GM12873 (cell line): ENCODE results near the gene SLC66A3.

Experiments used
- CTCF ChIP-seq: IDR thresholded peaks from 2 replicates; pipeline ENCODE4 v1.5.1; 2012; ENCODE audit warnings: low read depth, mild to moderate bottlenecking, moderate library complexity, low read length, control low read depth; ENCODE audit not compliant: insufficient read depth; ENCODE audit errors: missing control alignments

The SLC66A3 gene

GRCh38 chr2:11146076-11146475 is 9.2 kb upstream of the SLC66A3 start:
- TF ChIP-seq CTCF = no peak

- no peak for TF ChIP-seq CTCF
Observed at GRCh38 chr2:11147263-11147662, 8.0 kb upstream of the SLC66A3 start.

- TF ChIP-seq CTCF = no peak
Observed at GRCh38 chr2:11152591-11152990, 2.7 kb upstream of the SLC66A3 start.

DNA sequence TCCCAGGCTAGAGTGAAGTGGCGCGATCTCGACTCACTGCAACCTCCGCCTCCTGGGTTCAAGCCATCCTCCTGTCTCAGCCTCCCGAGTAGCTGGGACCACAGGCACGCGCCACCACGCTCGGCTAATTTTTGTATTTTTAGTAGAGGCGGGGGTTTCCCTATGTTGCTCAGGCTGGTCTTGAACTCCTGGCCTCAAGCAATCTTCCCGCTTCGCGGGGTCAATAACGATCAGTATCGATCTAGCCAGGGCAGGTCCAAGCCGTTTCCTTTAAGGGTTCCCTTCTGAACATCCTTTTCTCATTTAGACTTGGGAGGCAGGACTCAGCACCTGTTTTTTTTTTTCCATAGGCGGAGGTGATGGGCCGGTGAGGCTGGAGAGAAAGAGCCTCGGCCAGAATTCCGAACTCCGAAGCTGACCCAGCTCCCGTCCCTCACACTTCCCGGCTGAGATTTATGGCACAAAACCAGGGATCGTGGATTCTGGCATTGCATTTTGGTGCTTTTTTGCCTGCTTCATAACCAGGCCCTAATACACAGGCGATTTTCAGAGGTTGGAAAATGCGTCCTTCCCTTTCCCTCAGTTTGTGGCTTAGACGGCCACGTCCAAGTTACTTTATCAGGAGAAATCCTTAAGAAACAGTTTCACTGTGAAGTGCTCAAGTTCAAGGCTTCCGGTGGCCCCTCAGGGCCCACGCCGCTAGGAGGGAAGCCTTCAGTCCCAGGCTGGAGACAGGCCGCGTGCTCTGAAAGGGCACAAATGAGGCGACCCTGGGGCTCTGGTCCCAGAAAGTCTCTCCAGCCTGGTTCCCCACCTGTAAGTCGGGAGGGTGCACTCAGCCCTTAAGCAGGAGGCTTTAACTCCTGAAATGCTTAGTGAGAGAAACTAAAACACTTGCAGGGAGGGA is 998 bp upstream of the SLC66A3 start:
- TF ChIP-seq CTCF = no peak

DNA sequence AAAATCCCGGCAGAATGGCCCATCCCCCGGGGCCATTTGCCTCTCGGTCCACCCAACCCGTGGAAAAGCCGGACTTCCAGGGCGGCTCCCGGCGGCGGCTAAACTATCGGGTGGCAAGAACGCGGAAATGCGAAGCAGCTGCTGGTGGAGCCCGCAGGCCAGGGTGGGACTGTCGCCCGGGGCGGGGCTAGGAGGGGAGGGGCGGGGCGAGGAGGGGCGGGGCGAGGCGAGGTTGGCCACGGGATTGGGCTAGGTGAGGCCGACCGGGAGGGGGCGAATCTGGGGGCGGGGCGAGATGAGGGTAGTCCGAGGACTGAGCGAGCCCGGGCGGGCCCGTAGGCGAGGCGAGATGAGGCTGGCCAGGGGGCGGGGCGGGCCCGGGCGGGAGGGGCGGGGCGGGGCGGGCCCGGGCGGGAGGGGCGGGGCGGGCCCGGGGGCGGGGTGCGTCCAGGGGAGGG is 315 bp upstream of the SLC66A3 start:
- TF ChIP-seq CTCF = no peak

- no peak for TF ChIP-seq CTCF
Observed at GRCh38 chr2:11156396-11157075, 1.3 kb downstream of the SLC66A3 start.

- no peak for TF ChIP-seq CTCF
Observed at GRCh38 chr2:11157296-11157695, 2.0 kb downstream of the SLC66A3 start.
